HG03565 (cell line): ENCODE results near the gene INSYN1.
"Not testable (repeated sequence)": the region's sequence is repeated elsewhere in the genome, so short reads cannot be mapped to it uniquely, and the experiment has no call there.

Source experiments
- ATAC-seq: cut with Tn5 transposase; IDR thresholded peaks from one replicate; pipeline ENCODE4 v1.9.1; 2021; ENCODE audit warnings: mild to moderate bottlenecking, moderate library complexity; ENCODE audit not compliant: unreplicated experiment

Gene INSYN1

DNA sequence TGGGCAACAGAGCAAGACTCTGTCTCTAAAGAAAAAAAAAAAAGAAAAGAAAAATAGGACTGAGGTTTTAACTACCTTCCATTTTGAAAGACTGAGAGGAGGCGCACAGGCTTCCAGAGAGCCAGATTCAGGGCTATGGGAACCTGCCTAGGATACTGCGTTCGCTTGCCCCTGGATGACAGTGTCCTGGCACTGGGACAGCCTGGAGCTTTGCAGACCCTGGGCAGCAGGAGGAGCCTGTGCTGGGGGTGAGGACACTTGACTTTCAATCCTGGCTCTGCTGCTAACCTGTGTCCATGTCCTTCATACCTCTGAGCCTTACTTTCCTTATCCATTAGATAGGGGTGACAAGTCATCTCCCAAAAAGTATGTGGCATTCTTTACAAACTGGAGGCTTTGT, 37.7 kb downstream of the INSYN1 start:
- ATAC-seq = no peak

- ATAC-seq = no peak
These were observed 38.4 kb downstream of the INSYN1 start for GRCh38 chr15:73714695-73715301.

DNA sequence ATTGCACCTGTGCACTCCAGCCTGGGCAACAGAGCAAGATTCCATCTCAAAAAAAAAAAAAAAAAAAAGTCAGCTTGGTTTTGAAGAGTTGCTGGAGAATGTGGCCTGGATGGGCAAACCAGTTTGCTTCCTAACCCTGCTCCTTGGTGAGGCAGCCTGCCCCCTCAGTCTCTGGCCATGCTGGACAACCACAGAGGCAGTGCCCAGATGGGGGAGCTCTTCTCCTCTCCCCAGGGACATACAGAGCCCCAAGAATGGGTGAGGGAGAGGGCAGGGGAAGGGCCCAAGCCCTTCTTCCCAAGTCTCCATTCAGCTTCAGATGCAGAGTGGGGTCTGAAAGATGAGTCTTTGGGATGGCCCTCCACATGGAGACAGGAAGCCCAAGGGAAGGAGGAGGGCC, 41.0 kb downstream of the INSYN1 start:
- ATAC-seq = no peak

GRCh38 chr15:73711526-73711925, 41.6 kb downstream of the INSYN1 start:
- no peak for ATAC-seq

DNA sequence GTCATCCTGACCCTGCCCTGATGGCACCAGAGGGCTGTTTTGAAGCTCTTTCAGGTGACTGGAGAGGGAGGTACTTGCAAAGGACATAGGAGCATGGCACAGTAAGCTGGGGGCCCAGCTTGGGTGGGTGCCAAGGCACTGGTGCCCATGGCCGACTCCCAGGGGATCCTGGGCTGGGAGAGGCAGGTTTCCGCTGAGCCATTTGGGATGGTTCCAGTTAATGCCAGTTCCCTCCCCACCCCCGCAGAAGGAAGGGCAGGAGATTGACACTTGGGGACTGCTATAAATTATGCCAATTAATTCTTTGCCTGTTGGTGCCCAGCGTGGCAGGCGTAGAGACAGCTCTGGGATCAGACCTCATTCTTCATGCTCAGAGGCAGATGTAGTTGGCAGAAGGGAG, 42.8 kb downstream of the INSYN1 start:
- no peak for ATAC-seq

DNA sequence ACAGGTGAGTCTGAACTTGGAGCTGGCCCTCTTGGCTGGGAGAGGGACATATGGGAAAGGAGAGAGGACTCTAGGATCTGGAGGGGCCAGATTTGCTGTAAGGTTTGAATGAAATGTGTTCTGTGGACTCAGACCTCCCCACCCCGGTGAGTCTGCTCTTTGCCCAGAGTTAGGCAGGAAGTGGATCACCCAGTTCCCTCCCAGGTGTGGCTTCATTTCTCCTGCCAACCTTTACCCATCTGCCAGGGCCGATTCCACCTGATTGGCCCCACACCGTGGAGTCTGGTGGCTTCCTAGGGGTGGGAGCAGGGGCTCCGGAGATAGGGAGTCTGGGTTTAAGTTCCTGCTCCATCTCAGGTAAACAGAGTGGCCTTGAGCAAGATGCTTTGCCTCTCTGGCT, 43.5 kb downstream of the INSYN1 start:
- ATAC-seq = no peak

DNA sequence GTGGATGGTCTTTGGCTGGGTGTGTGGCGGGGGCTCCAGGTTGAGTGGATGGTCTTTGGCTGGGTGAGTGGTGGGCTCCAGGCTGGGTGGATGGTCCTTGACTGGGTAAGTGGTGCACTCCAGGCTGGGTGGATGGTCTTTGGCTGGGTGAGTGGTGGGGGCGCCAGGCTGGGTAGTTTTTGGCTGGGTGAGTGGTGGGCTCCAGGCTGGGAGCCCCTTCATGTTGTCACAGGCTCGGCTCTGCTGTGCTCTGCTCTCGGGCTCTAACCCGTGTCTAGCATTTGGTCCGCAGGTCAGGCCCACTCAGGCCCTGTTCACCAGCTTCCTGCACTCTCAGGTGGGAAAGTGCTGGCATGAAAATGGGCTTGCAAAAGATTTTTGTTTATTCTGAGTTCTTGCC, 43.9 kb downstream of the INSYN1 start:
- no peak for ATAC-seq

DNA sequence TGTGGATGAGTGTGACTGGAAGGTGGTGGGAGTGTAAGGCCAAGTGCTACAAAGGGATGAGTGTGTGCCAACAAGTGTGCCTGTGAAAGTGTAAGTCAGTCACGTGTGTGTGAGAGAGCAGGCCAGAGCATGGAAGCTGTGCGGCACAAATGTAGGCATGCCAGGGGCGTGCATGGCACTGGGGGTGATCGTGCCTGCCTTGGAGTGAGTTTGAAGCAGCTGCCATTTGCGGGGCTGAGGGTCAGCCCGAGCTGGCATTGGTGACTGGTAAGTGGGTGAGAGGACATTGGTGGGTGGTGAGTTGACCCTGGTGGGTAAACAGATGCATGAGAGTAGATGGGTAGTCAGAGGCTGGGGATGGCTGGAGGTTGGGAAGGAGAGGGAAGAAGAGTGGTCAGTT, 44.5 kb downstream of the INSYN1 start:
- ATAC-seq = no peak

- no peak for ATAC-seq
These were observed 48.1 kb downstream of the INSYN1 start for GRCh38 chr15:73704869-73705645.

DNA sequence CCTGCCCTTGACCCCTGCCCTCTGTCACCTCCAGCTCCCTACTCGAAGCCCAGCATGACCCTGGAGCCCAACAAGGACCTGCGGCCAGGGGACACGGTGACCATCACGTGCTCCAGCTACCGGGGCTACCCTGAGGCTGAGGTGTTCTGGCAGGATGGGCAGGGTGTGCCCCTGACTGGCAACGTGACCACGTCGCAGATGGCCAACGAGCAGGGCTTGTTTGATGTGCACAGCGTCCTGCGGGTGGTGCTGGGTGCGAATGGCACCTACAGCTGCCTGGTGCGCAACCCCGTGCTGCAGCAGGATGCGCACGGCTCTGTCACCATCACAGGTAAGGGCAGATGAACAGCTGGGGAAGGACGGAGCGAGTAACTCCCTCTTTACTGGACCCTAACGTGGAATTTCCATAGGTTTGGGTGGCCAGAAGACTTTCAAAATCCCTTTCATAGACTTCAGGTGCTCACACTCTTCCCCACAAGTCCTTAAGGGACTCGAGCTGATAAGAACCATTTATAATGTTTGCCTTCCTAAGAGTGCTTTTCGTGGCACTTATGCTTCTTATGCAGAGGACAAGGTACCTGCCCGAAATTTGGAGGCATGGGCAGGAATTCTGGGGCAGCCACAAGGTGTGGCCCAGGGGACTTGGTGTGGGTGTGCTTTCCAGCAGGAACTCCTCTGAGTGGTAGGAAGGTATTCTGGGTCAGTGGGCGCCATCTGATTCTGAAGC, 48.8 kb downstream of the INSYN1 start:
- not testable (repeated sequence) for ATAC-seq

DNA sequence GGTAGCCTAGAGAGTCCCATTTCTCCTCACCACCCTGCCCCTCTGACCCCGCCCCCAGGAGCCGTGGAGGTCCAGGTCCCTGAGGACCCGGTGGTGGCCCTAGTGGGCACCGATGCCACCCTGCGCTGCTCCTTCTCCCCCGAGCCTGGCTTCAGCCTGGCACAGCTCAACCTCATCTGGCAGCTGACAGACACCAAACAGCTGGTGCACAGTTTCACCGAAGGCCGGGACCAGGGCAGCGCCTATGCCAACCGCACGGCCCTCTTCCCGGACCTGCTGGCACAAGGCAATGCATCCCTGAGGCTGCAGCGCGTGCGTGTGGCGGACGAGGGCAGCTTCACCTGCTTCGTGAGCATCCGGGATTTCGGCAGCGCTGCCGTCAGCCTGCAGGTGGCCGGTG, 49.5 kb downstream of the INSYN1 start:
- not testable (repeated sequence) for ATAC-seq

- ATAC-seq = not testable (repeated sequence)
These were observed 50.6 kb downstream of the INSYN1 start for GRCh38 chr15:73702311-73703239.

DNA sequence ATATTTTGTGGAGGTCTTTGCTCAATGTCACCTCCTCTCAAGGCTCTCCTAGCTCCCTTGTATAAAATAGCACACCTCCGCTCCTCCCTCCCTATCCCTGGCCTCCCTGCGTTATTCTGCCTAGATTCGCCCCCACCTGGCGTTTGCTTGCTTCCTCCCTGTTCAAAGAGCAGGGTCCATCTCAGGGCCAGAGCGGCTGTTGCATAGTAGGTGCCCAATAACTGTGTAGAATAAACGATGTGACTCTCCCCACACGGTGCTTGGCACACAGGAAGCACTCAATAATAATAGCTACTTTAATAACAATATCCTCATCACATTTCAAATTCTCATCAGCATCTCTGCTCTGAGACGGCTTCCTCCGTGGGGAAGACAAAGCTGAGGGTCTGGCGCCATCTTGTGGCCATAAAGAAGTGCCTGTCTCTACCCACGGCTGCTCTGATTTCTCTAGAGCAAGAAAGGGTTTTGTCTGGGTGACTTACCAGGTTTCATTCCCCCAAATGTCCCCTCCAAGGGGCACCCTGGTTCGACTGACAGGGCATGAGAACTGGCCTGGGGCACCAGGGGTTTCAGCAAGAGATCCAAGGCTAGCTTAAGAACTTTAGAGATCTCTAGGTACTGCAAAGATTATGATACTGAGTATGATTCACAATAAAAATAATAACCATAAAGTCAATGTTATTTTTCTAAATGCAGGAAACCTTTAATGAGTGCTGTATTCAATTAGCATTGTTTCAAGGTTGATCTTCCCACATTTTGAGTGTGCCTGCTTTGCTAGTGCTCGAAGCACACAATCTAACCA, 52.9 kb downstream of the INSYN1 start:
- ATAC-seq = no peak

DNA sequence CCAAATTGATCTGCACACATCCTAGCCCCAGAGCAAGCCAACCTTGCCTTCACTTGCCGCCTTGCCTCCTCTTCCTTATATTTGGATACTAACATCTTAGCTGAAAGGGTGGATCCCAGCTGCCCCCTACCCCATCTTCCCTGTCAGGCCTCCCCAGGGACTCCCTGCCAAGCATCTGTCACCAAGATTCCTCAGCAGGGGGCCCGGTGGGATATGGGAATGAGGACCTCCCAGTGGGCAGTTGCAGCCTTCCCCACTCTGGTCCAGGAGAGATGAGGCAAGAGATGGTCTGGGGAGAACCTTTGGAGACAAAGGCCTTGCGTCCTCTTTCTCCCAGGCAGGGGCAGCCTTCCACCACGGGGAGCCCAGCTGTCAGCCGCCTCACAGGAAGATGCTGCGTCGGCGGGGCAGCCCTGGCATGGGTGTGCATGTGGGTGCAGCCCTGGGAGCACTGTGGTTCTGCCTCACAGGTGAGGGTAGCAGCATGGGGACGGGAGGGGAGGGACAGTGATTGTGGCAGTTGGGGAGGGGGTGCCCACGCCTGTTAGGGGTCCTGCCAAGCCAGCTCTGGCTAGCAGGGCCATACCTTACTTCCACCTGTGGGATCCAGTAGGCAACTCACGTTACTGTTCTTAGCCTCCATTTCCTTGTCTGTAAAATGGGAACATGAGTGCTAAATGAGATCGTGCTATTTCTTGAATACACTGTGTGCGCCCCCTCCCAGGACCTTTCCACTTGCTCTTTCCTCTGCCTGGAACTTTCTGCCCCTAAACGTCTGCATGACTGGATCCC, 53.7 kb downstream of the INSYN1 start:
- ATAC-seq = no peak

DNA sequence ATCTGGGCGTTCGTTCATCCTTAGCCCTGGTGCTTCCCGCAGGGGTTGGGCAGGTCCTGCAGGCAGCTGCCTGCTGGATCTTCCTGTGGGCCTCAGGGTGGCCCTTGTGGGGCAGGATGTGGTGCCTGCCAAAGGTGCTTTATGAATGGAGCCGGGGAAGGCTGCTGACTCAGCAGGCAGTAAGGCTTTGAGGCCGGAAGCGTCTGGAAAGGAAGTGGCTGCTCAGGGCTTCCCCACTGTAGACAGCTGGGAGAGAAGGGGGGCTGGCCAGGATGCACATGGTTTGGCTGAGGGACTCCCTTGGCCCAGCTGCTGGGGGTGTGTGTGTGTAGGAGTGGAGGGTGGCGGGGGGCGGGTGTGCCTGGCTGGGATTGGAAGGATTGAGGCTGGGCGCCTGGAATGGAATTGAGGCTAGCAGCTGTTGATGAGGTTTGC, 56.1 kb downstream of the INSYN1 start:
- peak; percentile 49 for ATAC-seq

- no peak for ATAC-seq
These were observed 56.5 kb downstream of the INSYN1 start for GRCh38 chr15:73696641-73697001.

- ATAC-seq = no peak
These were observed 57.1 kb downstream of the INSYN1 start for GRCh38 chr15:73695773-73696640.

- ATAC-seq = no peak
These were observed 58.7 kb downstream of the INSYN1 start for GRCh38 chr15:73694419-73694818.
